Activated gamma-delta T cell (primary cell): ENCODE data around the gene PLCH2.
"Not testable (repeated sequence)": the region's sequence is repeated elsewhere in the genome, so short reads cannot be mapped to it uniquely, and the experiment has no call there.

Source experiments
- DNase-seq: peaks from one replicate; lab custom pipeline; 2025; lab: John Stamatoyannopoulos, UW
- total RNA-seq, 2 donors: gene quantifications; one replicate each; lab custom pipeline; 2026; lab: John Stamatoyannopoulos, UW

The PLCH2 gene
- 35.0 to 59.2 reads per million in 2 donors for total RNA-seq

GRCh38 chr1:2476061-2476999 is at the start of gene PLCH2:
Gene PLCH2, plus strand, starts transcription at chr1:2476289. Its CDS starts 300 bp downstream, at chr1:2476589.
- no peak for DNase-seq

- no peak for DNase-seq
Measured at GRCh38 chr1:2426540-2426939, 49.5 kb upstream of the PLCH2 start.

- no peak for DNase-seq
Measured at GRCh38 chr1:2427051-2427450, 49.0 kb upstream of the PLCH2 start.

- DNase-seq = no peak
Measured at GRCh38 chr1:2427976-2428375, 48.1 kb upstream of the PLCH2 start.

DNA sequence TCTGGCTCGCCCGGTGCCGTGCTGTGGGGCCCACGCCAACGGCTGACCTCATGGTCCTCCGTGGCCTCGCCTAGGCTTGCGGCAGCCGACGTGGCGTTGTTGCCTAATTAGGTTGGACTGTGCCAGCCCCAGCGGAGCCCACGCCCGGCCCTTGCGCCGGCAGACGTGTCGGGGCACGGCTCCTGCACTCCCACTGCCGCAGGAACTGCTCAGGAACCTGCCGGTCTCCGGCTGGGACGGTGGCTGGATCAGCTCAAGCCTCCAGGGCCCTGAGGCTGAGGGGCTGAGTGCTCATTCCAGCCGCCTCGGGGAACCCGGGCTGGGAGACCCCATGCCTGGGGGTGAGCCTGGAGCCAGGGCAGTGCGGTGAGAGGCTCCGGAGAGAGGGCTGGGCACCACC is 47.6 kb upstream of the PLCH2 start:
- DNase-seq = no peak

DNA sequence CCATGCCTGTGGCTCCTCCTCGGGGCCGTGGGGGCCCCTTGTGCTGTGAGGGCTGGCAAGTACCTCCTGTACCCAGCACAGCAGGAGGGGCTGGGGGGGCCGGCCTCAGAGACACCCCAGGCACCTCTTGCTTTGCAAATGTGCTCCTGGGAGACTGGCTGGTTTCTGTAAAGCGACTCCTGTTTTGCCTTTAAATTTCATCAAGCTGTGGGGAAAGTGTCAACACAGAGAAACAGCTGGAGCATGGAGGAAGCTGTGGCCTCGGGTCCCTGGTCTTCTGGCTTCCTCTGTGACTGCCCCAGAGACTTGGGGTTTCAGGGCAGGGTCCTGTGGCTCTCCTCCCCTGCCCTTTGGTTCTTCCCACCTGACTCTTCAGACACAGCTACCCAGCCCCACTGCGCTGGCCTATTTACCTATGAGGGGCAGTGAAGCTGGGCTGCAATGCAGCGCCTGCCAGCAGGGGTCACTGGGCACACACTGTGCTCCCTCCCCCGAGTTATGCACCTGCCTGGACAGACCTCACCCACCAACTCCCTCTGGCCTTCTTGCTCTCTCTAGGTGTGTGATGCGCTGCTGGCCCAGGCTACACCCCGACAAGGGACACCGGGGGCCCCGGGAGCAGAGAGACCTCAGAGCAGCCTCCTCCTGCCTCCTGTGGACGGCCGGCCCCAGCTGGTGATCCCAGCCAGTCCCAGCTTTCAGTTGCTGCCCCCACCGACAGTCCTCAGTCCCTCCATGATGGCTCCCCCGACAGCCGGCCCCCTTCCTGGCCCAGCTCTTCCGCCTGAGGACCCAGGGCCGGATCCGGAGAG is 46.1 kb upstream of the PLCH2 start:
- no peak for DNase-seq

DNA sequence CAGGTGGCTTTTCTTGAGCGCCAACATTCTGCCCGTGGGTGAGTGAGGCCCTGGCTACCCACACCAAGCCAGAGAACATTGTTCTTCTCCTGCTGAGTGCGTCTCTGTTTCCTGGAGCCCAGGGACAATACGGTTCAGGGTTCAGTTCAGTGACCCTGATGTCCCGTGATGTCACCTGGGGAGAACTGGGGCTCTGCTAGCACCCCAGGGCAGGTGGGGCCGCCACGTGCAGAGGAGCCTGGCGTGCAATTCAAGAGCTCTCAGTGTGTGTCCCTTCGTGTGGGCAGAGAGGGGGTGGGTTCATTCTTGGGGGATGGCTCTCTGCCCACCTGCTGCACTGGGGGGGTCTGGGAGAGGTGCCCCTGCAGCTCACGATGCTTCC is 45.5 kb upstream of the PLCH2 start:
- DNase-seq = no peak

DNA sequence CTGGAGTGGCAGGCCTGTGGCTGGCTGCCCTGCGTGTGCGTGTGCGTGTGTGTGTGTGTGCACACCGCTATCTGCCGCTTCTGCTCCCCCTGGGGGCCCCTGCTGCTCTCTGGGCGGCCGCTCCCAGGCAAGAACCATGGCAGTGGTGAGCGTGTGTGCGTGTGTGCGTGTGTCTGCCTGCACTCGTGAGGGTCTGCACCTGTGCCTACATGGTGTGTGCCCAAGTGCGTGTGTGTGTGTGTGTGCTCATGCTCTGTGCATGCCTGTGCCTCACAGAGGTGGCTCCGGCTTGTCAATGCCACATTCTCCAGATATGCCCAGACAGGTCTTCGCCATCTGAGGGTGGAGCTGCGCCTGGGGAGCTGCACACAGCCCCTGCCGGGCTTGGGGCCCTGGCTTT is 45.0 kb upstream of the PLCH2 start:
- no peak for DNase-seq

DNA sequence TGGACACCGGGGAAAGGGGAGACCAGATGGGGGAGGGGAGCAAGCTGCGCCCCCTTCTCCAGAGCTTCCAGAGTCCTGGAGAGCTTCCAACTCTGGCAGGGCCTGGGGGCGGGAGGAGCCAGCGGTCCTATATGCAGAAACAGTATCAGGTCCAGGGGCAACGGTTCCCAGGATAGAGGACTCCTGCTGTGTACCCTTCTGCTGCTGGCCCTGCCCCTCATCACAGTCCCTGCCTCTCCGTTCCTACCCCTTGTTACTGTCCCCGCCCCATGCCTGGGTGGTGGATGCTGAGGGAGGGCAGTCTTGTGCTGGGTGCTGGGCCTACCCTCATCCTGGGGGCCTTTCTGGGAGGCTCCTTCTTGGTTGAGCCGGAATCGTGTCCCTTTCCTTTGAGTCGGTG is 44.6 kb upstream of the PLCH2 start:
- no peak for DNase-seq

- no peak for DNase-seq
Measured at GRCh38 chr1:2432441-2432844, 43.6 kb upstream of the PLCH2 start.

GRCh38 chr1:2433196-2433595 is 42.9 kb upstream of the PLCH2 start:
- DNase-seq = no peak

DNA sequence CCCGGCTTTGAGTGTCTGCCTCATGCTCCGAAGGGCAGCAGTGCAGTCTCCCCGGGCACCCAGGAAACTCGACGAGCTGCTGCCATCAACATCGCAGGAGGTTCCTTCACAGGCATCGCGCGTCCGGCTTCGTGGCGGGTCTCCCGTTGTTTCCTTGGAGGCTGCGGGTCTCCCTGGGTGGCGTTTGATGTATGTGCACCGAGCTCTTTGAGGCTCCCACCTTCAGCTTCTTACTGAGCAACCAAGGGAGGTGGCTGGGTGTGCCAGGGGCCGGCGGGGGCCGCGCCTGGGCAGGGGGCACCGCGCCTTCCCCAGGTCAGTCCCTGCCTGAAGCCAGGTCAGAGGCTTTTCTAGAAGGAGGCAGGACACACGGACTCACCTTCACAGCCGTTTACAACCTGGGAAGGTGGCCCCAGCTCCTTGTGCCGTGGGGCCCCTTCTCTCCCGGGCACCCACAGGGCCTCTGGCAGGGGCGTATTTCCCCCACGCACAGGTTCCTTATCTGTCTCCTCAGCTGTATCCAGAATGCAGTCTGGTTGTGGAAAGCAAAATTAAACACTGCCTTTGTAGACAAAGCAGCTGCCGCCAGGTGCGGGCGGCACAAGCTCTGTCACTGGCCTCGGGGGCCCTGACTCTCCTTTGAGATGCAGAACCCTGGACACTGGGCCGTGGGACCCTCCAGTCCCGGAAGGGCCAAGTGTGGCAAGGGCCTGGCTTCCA is 42.0 kb upstream of the PLCH2 start:
- DNase-seq = no peak

DNA sequence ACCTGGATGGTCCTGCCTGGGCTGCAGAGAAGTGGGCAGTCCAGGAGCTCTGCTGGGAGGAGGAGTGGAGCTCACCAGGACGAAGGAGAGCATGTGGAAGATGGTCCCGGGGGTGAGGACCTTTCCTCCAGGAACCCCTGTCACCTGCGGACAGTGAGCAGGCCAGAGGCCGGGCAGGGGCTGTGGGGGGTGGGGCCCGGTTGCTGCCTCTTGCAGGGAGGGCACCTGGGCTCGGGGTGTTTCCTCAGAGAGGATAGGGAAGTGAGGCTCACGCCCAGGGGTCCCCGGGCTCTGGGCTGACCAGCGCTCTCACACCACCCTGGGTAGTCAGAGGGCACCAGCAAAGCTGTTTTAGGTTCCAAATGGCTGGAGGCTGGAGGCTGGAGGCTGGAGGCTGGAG is 41.0 kb upstream of the PLCH2 start:
- DNase-seq = no peak

- DNase-seq = no peak
Measured at GRCh38 chr1:2435746-2436355, 40.2 kb upstream of the PLCH2 start.

GRCh38 chr1:2436876-2437275 is 39.2 kb upstream of the PLCH2 start:
- no peak for DNase-seq

DNA sequence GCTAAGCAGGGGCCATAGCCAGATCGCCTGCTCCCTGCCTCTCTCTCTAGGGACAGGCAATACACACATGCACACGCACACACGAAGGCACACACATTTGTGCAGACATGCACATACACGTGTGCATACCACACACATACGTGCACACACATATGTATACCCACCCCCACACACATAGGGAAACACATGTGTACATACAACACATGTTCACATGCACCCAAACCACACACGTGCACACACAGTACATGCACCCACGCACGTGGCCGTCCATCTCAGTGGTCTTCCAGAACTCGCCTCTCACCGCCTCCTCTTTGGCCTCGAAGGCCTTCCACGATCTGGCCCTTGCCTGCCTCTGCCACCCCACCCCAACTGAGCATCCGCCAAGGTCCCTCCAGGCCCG is 38.5 kb upstream of the PLCH2 start:
- DNase-seq = no peak

- no peak for DNase-seq
Measured at GRCh38 chr1:2438038-2438437, 38.1 kb upstream of the PLCH2 start.

- no peak for DNase-seq
Measured at GRCh38 chr1:2438641-2439040, 37.4 kb upstream of the PLCH2 start.

- no peak for DNase-seq
Measured at GRCh38 chr1:2439369-2439768, 36.7 kb upstream of the PLCH2 start.

DNA sequence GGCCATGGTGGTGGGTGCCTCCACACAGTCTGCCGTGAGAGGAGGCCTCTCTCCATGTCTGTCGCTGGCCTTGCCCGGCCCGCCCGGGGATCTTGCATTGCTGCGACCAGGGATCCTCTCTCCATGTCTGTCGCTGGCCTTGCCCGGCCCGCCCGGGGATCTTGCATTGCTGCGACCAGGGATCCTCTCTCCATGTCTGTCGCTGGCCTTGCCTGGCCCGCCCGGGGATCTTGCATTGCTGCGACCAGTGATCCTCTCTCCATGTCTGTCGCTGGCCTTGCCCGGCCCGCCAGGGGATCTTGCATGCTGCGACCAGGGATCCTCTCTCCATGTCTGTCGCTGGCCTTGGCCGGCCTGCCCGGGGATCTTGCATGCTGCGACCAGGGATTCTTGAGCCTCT is 35.7 kb upstream of the PLCH2 start:
- not testable (repeated sequence) for DNase-seq

- no peak for DNase-seq
Measured at GRCh38 chr1:2441746-2442145, 34.3 kb upstream of the PLCH2 start.

GRCh38 chr1:2442661-2443060 is 33.4 kb upstream of the PLCH2 start:
- DNase-seq = no peak
